ENCODE data around the gene PPP1R1B.
"Not testable (repeated sequence)": the region's sequence is repeated elsewhere in the genome, so short reads cannot be mapped to it uniquely, and the experiment has no call there.

The PPP1R1B gene

DNA sequence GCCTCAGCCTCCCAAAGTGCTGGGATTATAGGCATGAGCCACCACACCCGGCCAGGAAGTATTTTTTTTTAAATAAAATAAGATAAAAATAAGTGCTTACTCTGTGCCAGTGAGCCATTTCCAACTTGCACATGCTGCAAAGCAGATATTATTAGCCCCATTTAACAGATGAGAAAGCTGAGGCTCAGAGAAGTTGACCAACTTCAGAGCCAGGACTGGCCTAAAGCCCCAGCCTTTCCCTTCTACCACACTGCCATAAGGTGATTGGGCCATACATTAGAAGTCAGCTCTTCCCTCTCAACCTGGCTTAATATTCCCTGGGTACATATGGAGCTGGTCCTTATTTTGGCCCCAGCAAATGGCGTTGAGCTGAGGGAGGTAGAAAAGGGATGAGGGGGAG is 44.1 kb upstream of the PPP1R1B start:
- H3K4me1 ChIP-seq (ENCODE audit: insufficient read depth, low read length, poor library complexity, severe bottlenecking): no peaks in the 10 kb centered on the region
- no peaks in the 10 kb centered on the region for H3K36me3 ChIP-seq (ENCODE audit: insufficient read depth, low read length)
- H3K9me3 ChIP-seq (ENCODE audit: insufficient read depth, low read depth, low read length): no peaks in the 10 kb centered on the region
- H3K9ac ChIP-seq (ENCODE audit: low read depth, low read length, poor library complexity, severe bottlenecking): no peak overlapping the region
- no peaks in the 10 kb centered on the region for H3K27me3 ChIP-seq (ENCODE audit: insufficient read depth, low read length, poor library complexity, severe bottlenecking)
- H2AFZ ChIP-seq (ENCODE audit: low read length): no peak overlapping the region
- H4K20me1 ChIP-seq (ENCODE audit: insufficient read depth, low read length, poor library complexity, severe bottlenecking): no peaks in the 10 kb centered on the region
- H3K4me3 ChIP-seq (ENCODE audit: low read length, poor library complexity, severe bottlenecking): no peak overlapping the region
- no peak overlapping the region for H3K4me2 ChIP-seq (ENCODE audit: low read depth, low read length, poor library complexity, severe bottlenecking)
- TF ChIP-seq, protein P1, sequence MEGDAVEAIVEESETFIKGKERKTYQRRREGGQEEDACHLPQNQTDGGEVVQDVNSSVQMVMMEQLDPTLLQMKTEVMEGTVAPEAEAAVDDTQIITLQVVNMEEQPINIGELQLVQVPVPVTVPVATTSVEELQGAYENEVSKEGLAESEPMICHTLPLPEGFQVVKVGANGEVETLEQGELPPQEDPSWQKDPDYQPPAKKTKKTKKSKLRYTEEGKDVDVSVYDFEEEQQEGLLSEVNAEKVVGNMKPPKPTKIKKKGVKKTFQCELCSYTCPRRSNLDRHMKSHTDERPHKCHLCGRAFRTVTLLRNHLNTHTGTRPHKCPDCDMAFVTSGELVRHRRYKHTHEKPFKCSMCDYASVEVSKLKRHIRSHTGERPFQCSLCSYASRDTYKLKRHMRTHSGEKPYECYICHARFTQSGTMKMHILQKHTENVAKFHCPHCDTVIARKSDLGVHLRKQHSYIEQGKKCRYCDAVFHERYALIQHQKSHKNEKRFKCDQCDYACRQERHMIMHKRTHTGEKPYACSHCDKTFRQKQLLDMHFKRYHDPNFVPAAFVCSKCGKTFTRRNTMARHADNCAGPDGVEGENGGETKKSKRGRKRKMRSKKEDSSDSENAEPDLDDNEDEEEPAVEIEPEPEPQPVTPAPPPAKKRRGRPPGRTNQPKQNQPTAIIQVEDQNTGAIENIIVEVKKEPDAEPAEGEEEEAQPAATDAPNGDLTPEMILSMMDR (conservative IDR thresholded peaks at IDR 0.05; ENCODE audit: low read length): no peak
- TF ChIP-seq EZH2phosphoT487 (IDR thresholded peaks at IDR 0.05; ENCODE audit: borderline replicate concordance): no peak
- H3K9me2 ChIP-seq (replicated peaks; ENCODE audit: low read depth, low read length): no peaks in the 10 kb centered on the region
- H3F3A ChIP-seq (ENCODE audit: low read depth): no peaks in the 10 kb centered on the region
- no peaks in the 10 kb centered on the region for H3K79me2 ChIP-seq (ENCODE audit: insufficient read depth, low read length)

DNA sequence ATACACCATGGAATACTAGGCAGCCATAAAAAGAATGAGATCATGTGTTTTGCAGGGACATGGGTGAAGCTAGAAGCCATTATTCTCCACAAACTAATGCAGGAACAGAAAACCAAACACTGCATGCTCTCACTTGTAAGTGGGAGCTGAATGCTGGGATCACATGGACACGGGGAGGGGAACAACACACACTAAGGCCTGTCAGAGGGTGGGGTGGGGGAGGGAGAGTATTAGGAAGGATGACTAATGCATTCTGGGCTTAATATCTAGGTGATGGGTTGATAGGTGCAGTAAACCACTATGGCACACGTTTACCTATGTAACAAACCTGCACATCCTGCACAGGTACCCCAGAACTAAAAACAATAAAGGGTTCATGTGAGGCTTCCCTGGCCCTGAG is 36.6 kb upstream of the PPP1R1B start:
- not testable (repeated sequence) for H3K4me1 ChIP-seq (ENCODE audit: insufficient read depth, low read length, poor library complexity, severe bottlenecking); H4K20me1 ChIP-seq (ENCODE audit: insufficient read depth, low read length, poor library complexity, severe bottlenecking); H2AFZ ChIP-seq (ENCODE audit: low read length); H3K4me3 ChIP-seq (ENCODE audit: low read length, poor library complexity, severe bottlenecking); H3K4me2 ChIP-seq (ENCODE audit: low read depth, low read length, poor library complexity, severe bottlenecking); H3K9me2 ChIP-seq (replicated peaks; ENCODE audit: low read depth, low read length); H3K79me2 ChIP-seq (ENCODE audit: insufficient read depth, low read length); H3K36me3 ChIP-seq (ENCODE audit: insufficient read depth, low read length); H3K27me3 ChIP-seq (ENCODE audit: insufficient read depth, low read length, poor library complexity, severe bottlenecking); H3F3A ChIP-seq (ENCODE audit: low read depth); H3K9me3 ChIP-seq (ENCODE audit: insufficient read depth, low read depth, low read length); H3K9ac ChIP-seq (ENCODE audit: low read depth, low read length, poor library complexity, severe bottlenecking)

DNA sequence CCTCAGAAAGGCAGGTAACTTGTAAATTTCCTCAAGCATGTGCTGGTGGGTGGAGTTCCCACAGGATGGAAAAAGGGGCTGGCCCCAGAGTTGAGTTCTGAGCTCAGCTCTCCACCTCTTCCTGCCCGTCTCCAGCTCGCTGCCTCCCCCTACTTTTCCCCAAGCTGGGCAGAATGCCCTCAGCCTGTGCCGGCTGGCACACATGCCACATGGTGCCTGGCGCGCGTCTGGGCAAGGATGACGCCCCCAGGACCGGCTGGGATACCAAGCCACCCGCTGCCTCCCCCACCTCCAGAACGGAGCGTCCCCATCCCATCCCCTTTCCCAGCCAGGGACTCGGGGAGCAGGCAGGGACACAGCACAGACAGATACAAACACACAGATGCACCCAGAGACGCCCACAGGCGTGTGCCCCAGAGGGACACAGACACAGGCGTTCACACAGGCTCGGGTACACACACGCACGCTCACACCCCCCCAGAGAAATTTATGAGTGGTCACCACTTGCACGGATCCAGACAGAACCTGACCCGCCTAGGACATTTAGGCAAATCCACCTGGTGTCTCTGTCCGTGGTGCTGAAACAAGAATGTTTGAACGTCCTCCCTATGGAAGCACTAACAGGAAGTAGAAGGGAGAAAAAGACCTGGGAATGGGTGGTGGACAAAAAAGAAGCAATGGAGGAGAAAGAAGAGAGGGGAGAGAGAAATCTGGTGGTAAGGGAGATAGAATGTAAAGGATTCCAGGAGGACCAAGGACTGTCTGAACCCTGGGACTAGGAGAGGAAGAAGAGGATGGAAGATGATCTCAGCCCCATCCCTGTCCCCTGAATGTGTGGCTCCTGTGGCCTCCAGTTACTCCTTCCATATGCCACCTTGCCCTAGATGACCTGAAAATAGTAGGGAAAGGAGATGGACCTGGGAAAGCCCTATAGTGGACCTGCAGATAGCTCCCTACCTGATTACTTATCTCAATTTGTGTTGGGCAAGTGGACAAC is 34.5 kb upstream of the PPP1R1B start:
- H3K36me3 ChIP-seq (ENCODE audit: insufficient read depth, low read length): no peaks in the 10 kb centered on the region
- H3K9me2 ChIP-seq (replicated peaks; ENCODE audit: low read depth, low read length): no peaks in the 10 kb centered on the region
- H3K4me1 ChIP-seq (ENCODE audit: insufficient read depth, low read length, poor library complexity, severe bottlenecking): no peaks in the 10 kb centered on the region
- H3K4me3 ChIP-seq (ENCODE audit: low read length, poor library complexity, severe bottlenecking): no peak overlapping the region
- no peak overlapping the region for H2AFZ ChIP-seq (ENCODE audit: low read length)
- H4K20me1 ChIP-seq (ENCODE audit: insufficient read depth, low read length, poor library complexity, severe bottlenecking): no peaks in the 10 kb centered on the region
- no peaks in the 10 kb centered on the region for H3F3A ChIP-seq (ENCODE audit: low read depth)
- H3K27me3 ChIP-seq (ENCODE audit: insufficient read depth, low read length, poor library complexity, severe bottlenecking): no peaks in the 10 kb centered on the region
- TF ChIP-seq, protein P1 (conservative IDR thresholded peaks at IDR 0.05; ENCODE audit: low read length): no peak
- no peak for TF ChIP-seq EZH2phosphoT487 (IDR thresholded peaks at IDR 0.05; ENCODE audit: borderline replicate concordance)
- no peak overlapping the region for H3K9ac ChIP-seq (ENCODE audit: low read depth, low read length, poor library complexity, severe bottlenecking)
- H3K79me2 ChIP-seq (ENCODE audit: insufficient read depth, low read length): no peaks in the 10 kb centered on the region
- H3K9me3 ChIP-seq (ENCODE audit: insufficient read depth, low read depth, low read length): no peaks in the 10 kb centered on the region
- no peak overlapping the region for H3K4me2 ChIP-seq (ENCODE audit: low read depth, low read length, poor library complexity, severe bottlenecking)

Data from Loucy (cell line).